GM12874 (cell line): ENCODE results near the gene KRTAP29-1.

Source experiments
- CTCF ChIP-seq: IDR thresholded peaks from 2 replicates; pipeline ENCODE4 v1.5.1; 2011; ENCODE audit warnings: low read depth, mild to moderate bottlenecking, control low read depth, low read length, moderate library complexity; ENCODE audit not compliant: insufficient read depth

The KRTAP29-1 gene

GRCh38 chr17:41326173-41327145, 23.8 kb upstream of the KRTAP29-1 start:
- no peak for TF ChIP-seq CTCF

GRCh38 chr17:41325611-41326010, 23.0 kb upstream of the KRTAP29-1 start:
- TF ChIP-seq CTCF: no peak

GRCh38 chr17:41325126-41325525, 22.5 kb upstream of the KRTAP29-1 start:
- no peak for TF ChIP-seq CTCF

GRCh38 chr17:41324180-41325075, 21.8 kb upstream of the KRTAP29-1 start:
- no peak for TF ChIP-seq CTCF

GRCh38 chr17:41322903-41323895, 20.5 kb upstream of the KRTAP29-1 start:
- no peak for TF ChIP-seq CTCF

- peak; percentile 79 for TF ChIP-seq CTCF
These were observed 19.6 kb upstream of the KRTAP29-1 start for GRCh38 chr17:41322094-41322902.
